HEK293T (cell line): ENCODE measurements around the gene PGAP3.

ENCODE experiments used
- CTCF ChIA-PET: fragments of 350-600 bp; formaldehyde crosslinking; extraction: SDS; loops from one replicate; lab custom pipeline; 2021; ENCODE audit warnings: antibody characterized with exemption, inconsistent platforms; lab: Yijun Ruan, JAX
- POLR2A ChIA-PET: fragments of 350-600 bp; formaldehyde crosslinking; extraction: SDS; loops from one replicate; lab custom pipeline; 2020; ENCODE audit warnings: antibody characterized with exemption, inconsistent platforms; lab: Yijun Ruan, JAX
- DNase-seq: peaks from one replicate; pipeline ENCODE4 v3.0.0; 2012; ENCODE audit warnings: mixed read lengths; ENCODE audit errors: extremely low spot score
- ARNT ChIP-seq: fragments of 450-650 bp; IDR thresholded peaks from 2 replicates; pipeline ENCODE4 v1.6.1; 2017; ENCODE audit warnings: mild to moderate bottlenecking
- BHLHE40 ChIP-seq: fragments of 450-650 bp; IDR thresholded peaks from 2 replicates; pipeline ENCODE4 v1.6.1; 2016; ENCODE audit warnings: mild to moderate bottlenecking, moderate library complexity, borderline replicate concordance
- CTBP1 ChIP-seq: fragments of 450-650 bp; IDR thresholded peaks from 2 replicates; pipeline ENCODE4 v1.6.1; 2016; ENCODE audit warnings: borderline replicate concordance
- ELF4 ChIP-seq: fragments of 450-650 bp; IDR thresholded peaks from 2 replicates; pipeline ENCODE4 v1.6.1; 2017; ENCODE audit warnings: antibody characterized with exemption
- FOXA1 ChIP-seq: fragments of 450-650 bp; IDR thresholded peaks from 2 replicates; pipeline ENCODE4 v1.6.1; 2016; ENCODE audit warnings: mild to moderate bottlenecking
- FOXK2 ChIP-seq: fragments of 450-650 bp; IDR thresholded peaks from 2 replicates; pipeline ENCODE4 v1.6.1; 2016; ENCODE audit warnings: mild to moderate bottlenecking
- FOXM1 ChIP-seq: fragments of 450-650 bp; IDR thresholded peaks from 2 replicates; pipeline ENCODE4 v1.6.1; 2017; ENCODE audit warnings: mild to moderate bottlenecking, borderline replicate concordance
- HDGF ChIP-seq: fragments of 450-650 bp; IDR thresholded peaks from 2 replicates; pipeline ENCODE4 v1.6.1; 2017; ENCODE audit warnings: antibody characterized with exemption, borderline replicate concordance
- L3MBTL2 ChIP-seq: fragments of 450-650 bp; conservative IDR thresholded peaks from 2 replicates; pipeline ENCODE4 v1.6.1; 2016; ENCODE audit warnings: mild to moderate bottlenecking
- LEF1 ChIP-seq: fragments of 450-650 bp; IDR thresholded peaks from 2 replicates; pipeline ENCODE4 v1.6.1; 2017; ENCODE audit warnings: mild to moderate bottlenecking, borderline replicate concordance
- NFRKB ChIP-seq: fragments of 450-650 bp; IDR thresholded peaks from 2 replicates; pipeline ENCODE4 v1.6.1; 2016; ENCODE audit warnings: mild to moderate bottlenecking, moderate library complexity
- PKNOX1 ChIP-seq: fragments of 450-650 bp; IDR thresholded peaks from 2 replicates; pipeline ENCODE4 v1.6.1; 2016
- SP1 ChIP-seq: fragments of 450-650 bp; IDR thresholded peaks from 2 replicates; pipeline ENCODE4 v1.6.1; 2017
- SUZ12 ChIP-seq: fragments of 450-650 bp; IDR thresholded peaks from 2 replicates; pipeline ENCODE4 v1.6.1; 2016; ENCODE audit warnings: mild to moderate bottlenecking
- TARDBP ChIP-seq: fragments of 450-650 bp; IDR thresholded peaks from 2 replicates; pipeline ENCODE4 v1.6.1; 2016
- ZNF384 ChIP-seq: fragments of 450-650 bp; IDR thresholded peaks from 2 replicates; pipeline ENCODE4 v1.6.1; 2016

PGAP3 gene

GRCh38 chr17:39722965-39723848 is 35.4 kb upstream of the PGAP3 start:
- no peak for DNase-seq
- ChIA-PET CTCF (no interaction called here), POLR2A (interaction anchor here (0.9 kb wide), 1 partner anchor 23 kb away, joined by 3 read pairs; the partner anchor contains the start of gene ERBB2)
- TF ChIP-seq SP1 (no peak), TARDBP (no peak), NFRKB (no peak), LEF1 (no peak), PKNOX1 (no peak), ZNF384 (no peak), L3MBTL2 (no peak), ELF4 (no peak)

- POLR2A ChIA-PET: interaction anchor here (0.9 kb wide), 1 partner anchor 22 kb away, joined by 3 read pairs; the partner anchor contains the start of gene ERBB2
- TF ChIP-seq FOXA1 (no peak), ZNF384 (no peak), ELF4 (no peak), PKNOX1 (no peak), BHLHE40 (no peak), HDGF (no peak), FOXM1 (no peak), CTBP1 (no peak), L3MBTL2 (no peak), SUZ12 (no peak), SP1 (no peak), LEF1 (no peak), NFRKB (no peak)
- no peak for DNase-seq
- CTCF ChIA-PET: interaction anchor here (0.6 kb wide), 2 partner anchors 77 to 229 kb away, joined by 3 read pairs; no protein-coding TSS in a partner anchor
Measured at GRCh38 chr17:39722104-39722503, 34.2 kb upstream of the PGAP3 start.

- POLR2A ChIA-PET: interaction anchor here (1.3 kb wide), 1 partner anchor 20 kb away, joined by 7 read pairs; the partner anchor contains the start of gene ERBB2
- CTCF ChIA-PET: interaction anchor here (1.3 kb wide), 1 partner anchor 98 kb away, joined by 3 read pairs; no protein-coding TSS in a partner anchor
- TF ChIP-seq NFRKB (no peak), ARNT (no peak), CTBP1 (no peak), HDGF (no peak), ZNF384 (no peak), PKNOX1 (no peak), FOXA1 (no peak), BHLHE40 (no peak), L3MBTL2 (no peak), LEF1 (no peak), ELF4 (no peak), TARDBP (no peak)
Measured at GRCh38 chr17:39719563-39720355, 31.9 kb upstream of the PGAP3 start.

GRCh38 chr17:39717660-39718059 is 29.8 kb upstream of the PGAP3 start:
- ChIA-PET CTCF (no interaction called here), POLR2A (no interaction called here)
- DNase-seq: no peak
- TF ChIP-seq PKNOX1: no peak
- TF ChIP-seq FOXM1: no peak
- no peak for TF ChIP-seq NFRKB
- TF ChIP-seq L3MBTL2: no peak
- TF ChIP-seq LEF1: no peak

More at GRCh38 chr17:39719563-39720355, 31.9 kb upstream of the PGAP3 start:
- DNase-seq: no peak

GRCh38 chr17:39716879-39717536 is 29.2 kb upstream of the PGAP3 start:
- DNase-seq: no peak
- POLR2A ChIA-PET: no interaction called here
- TF ChIP-seq SUZ12: no peak
- TF ChIP-seq FOXM1: no peak
- TF ChIP-seq ZNF384: no peak
- TF ChIP-seq FOXK2: no peak
- TF ChIP-seq BHLHE40: no peak
- no peak for TF ChIP-seq PKNOX1
- TF ChIP-seq ARNT: no peak
- no peak for TF ChIP-seq LEF1
- no peak for TF ChIP-seq HDGF
- TF ChIP-seq L3MBTL2: no peak
- TF ChIP-seq NFRKB: no peak
- no peak for TF ChIP-seq SP1
- no peak for TF ChIP-seq TARDBP
- no peak for TF ChIP-seq FOXA1
- TF ChIP-seq CTBP1: no peak
- TF ChIP-seq ELF4: no peak
- CTCF ChIA-PET: no interaction called here
